ENCODE data around the gene GTF3A.

GTF3A gene

DNA sequence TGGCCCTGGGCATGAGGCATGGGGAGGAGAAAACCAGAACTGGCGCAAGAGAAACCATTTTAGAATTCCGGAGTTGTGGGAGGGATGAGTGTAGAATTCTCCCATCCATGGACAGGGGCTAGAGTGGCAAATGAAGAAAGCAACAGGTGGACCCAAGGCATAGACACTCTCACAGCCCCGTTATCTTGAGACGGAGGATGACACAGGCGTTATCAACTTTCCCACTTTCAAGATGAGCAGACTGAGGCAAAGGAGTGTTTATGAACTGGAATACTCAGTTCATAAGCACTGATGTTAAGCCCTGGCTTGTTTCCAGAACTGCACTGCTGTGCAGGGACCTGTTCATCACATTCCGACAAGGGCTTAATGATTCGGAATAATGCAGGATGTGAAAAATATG, 1.1 kb upstream of the GTF3A start:
- H3K14ac ChIP-seq (ENCODE audit: low read length): no peak overlapping the region
- no peak overlapping the region for H3K9ac ChIP-seq (ENCODE audit: low read length)
- peaks cover 4% of the 10 kb centered on the region for H3K79me2 ChIP-seq (ENCODE audit: control insufficient read depth, insufficient read depth, low read length, poor library complexity)
- peaks cover 9 to 15% of the 10 kb centered on the region in 2 experiments for H3K4me1 ChIP-seq (ENCODE audit: control insufficient read depth in 1 of 2, insufficient read depth in 2 of 2, low read length in 2 of 2)
- H2BK5ac ChIP-seq (ENCODE audit: low read depth, low read length, poor library complexity): no peak overlapping the region
- no peaks in the 10 kb centered on the region for H3K27me3 ChIP-seq (ENCODE audit: insufficient read depth, low read length)
- no peak overlapping the region for H3K4me2 ChIP-seq (ENCODE audit: low read length)
- no peak overlapping the region for H3K4ac ChIP-seq (ENCODE audit: low read depth, low read length)
- no peak overlapping the region for H3K18ac ChIP-seq (ENCODE audit: low read length)
- no peak overlapping the region for H4K91ac ChIP-seq (ENCODE audit: low read depth, low read length)
- no peak overlapping the region for H3K4me3 ChIP-seq (ENCODE audit: low read depth, low read length)
- no peak overlapping the region for H3K23ac ChIP-seq (ENCODE audit: low read length)
- no peak overlapping the region for H4K12ac ChIP-seq (ENCODE audit: low read depth, low read length)
- H3K9me3 ChIP-seq (ENCODE audit: insufficient read depth, low read depth, low read length): peaks cover 1% of the 10 kb centered on the region
- H2BK120ac ChIP-seq (ENCODE audit: insufficient read depth, low read length, poor library complexity): no peak overlapping the region
- H2AFZ ChIP-seq (ENCODE audit: insufficient read depth, low read length, poor library complexity): no peak overlapping the region
- H3K79me1 ChIP-seq (ENCODE audit: low read length): peaks cover 6% of the 10 kb centered on the region
- WGBS (ENCODE audit: extremely low coverage, insufficient coverage, insufficient read length): no CpG with 5 or more reads among the region's 7 CpGs
- H4K8ac ChIP-seq (ENCODE audit: low read depth, low read length): peak overlapping the region; percentile 23
- DNase-seq: no peak
- H3K27ac ChIP-seq (ENCODE audit: low read depth, low read length): no peak overlapping the region
- no peak overlapping the region for H2BK12ac ChIP-seq (ENCODE audit: low read length)
- no peak overlapping the region for H2AK5ac ChIP-seq (ENCODE audit: low read length)
- peaks cover 2 to 8% of the 10 kb centered on the region in 2 experiments for H3K36me3 ChIP-seq (ENCODE audit: control insufficient read depth in 1 of 2, insufficient read depth in 2 of 2, low read length in 2 of 2)

- WGBS (ENCODE audit: extremely low coverage, insufficient coverage, insufficient read length): no CpG with 5 or more reads among the region's 13 CpGs
- H3K9ac ChIP-seq (ENCODE audit: low read length): peak overlapping the region; percentile 18
Observed at GRCh38 chr13:27425158-27425917, 919 bp downstream of the GTF3A start.

DNA sequence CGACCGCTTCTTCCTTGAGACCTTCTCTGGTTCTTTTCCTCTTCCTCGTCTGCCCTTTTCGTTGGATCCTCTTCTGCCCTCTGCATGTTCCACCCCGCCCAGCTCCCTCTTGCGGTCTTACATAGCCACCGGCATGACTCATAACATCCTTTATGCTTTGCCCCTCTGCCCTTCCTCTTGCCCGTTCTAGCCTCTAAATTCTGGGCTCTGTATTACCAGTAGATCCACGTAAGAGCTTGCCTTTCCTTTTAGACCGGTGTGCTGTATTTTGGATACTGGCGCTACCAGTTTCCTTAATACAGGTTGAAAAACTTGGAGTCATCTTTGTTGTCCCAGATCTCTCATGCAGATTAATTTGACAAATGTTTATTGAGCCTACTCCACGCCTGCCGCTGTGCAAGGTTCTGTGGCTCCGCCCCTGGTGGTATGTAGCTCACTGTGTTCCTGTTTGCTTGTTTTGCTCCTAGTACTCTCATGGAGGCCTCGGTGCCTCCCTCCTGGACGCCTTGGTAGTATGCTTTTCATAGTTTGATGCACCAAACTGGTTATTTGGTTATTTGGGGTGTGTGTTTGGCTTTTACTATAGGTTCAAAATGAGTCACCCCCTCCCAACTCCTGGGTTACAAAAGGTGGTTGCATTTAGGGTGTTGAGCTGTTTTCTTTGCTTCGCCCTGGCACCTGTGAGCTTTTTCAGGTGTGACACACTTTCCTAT, 1.7 kb downstream of the GTF3A start:
- Histone ChIP-seq H3K14ac (ENCODE audit: low read length) (no peak overlapping the region), H2BK5ac (ENCODE audit: low read depth, low read length, poor library complexity) (no peak overlapping the region), H4K91ac (ENCODE audit: low read depth, low read length) (no peak overlapping the region), H3K4me3 (ENCODE audit: low read depth, low read length) (no peak overlapping the region), H3K9me3 (ENCODE audit: insufficient read depth, low read depth, low read length) (peaks cover 1% of the 10 kb centered on the region), H3K27me3 (ENCODE audit: insufficient read depth, low read length) (no peaks in the 10 kb centered on the region), H3K4me1 (ENCODE audit: control insufficient read depth in 1 of 2, insufficient read depth in 2 of 2, low read length in 2 of 2) (peaks cover 9 to 15% of the 10 kb centered on the region in 2 experiments), H3K18ac (ENCODE audit: low read length) (no peak overlapping the region), H2AFZ (ENCODE audit: insufficient read depth, low read length, poor library complexity) (no peak overlapping the region), H3K4me2 (ENCODE audit: low read length) (peak overlapping the region; percentile 86), H3K79me2 (ENCODE audit: control insufficient read depth, insufficient read depth, low read length, poor library complexity) (peaks cover 4% of the 10 kb centered on the region), H3K23ac (ENCODE audit: low read length) (no peak overlapping the region), H4K12ac (ENCODE audit: low read depth, low read length) (no peak overlapping the region), H2BK12ac (ENCODE audit: low read length) (no peak overlapping the region), H4K8ac (ENCODE audit: low read depth, low read length) (no peak overlapping the region), H2BK120ac (ENCODE audit: insufficient read depth, low read length, poor library complexity) (no peak overlapping the region), H3K36me3 (ENCODE audit: control insufficient read depth in 1 of 2, insufficient read depth in 2 of 2, low read length in 2 of 2) (peaks cover 6 to 17% of the 10 kb centered on the region in 2 experiments), H3K9ac (ENCODE audit: low read length) (no peak overlapping the region), H3K4ac (ENCODE audit: low read depth, low read length) (no peak overlapping the region), H2AK5ac (ENCODE audit: low read length) (no peak overlapping the region), H3K27ac (ENCODE audit: low read depth, low read length) (no peak overlapping the region), H3K79me1 (ENCODE audit: low read length) (peaks cover 6% of the 10 kb centered on the region)
- peak; percentile 31 to 71 for DNase-seq
- no CpG with 5 or more reads among the region's 17 CpGs for WGBS (ENCODE audit: extremely low coverage, insufficient coverage, insufficient read length)

More at GRCh38 chr13:27425158-27425917, 919 bp downstream of the GTF3A start:
- peaks cover 6% of the 10 kb centered on the region for H3K79me1 ChIP-seq (ENCODE audit: low read length)
- no peak overlapping the region for H3K4ac ChIP-seq (ENCODE audit: low read depth, low read length)
- peaks cover 6 to 15% of the 10 kb centered on the region in 2 experiments for H3K36me3 ChIP-seq (ENCODE audit: control insufficient read depth in 1 of 2, insufficient read depth in 2 of 2, low read length in 2 of 2)
- H3K23ac ChIP-seq (ENCODE audit: low read length): no peak overlapping the region
- peak overlapping the region; percentile 81 for H3K4me3 ChIP-seq (ENCODE audit: low read depth, low read length)
- H3K18ac ChIP-seq (ENCODE audit: low read length): no peak overlapping the region
- H3K79me2 ChIP-seq (ENCODE audit: control insufficient read depth, insufficient read depth, low read length, poor library complexity): peaks cover 4% of the 10 kb centered on the region
- H4K91ac ChIP-seq (ENCODE audit: low read depth, low read length): no peak overlapping the region
- H4K8ac ChIP-seq (ENCODE audit: low read depth, low read length): no peak overlapping the region
- H3K27ac ChIP-seq (ENCODE audit: low read depth, low read length): no peak overlapping the region
- peaks cover 1% of the 10 kb centered on the region for H3K9me3 ChIP-seq (ENCODE audit: insufficient read depth, low read depth, low read length)
- peak overlapping the region; percentile 86 for H3K4me2 ChIP-seq (ENCODE audit: low read length)
- no peak overlapping the region for H2AK5ac ChIP-seq (ENCODE audit: low read length)
- H3K27me3 ChIP-seq (ENCODE audit: insufficient read depth, low read length): no peaks in the 10 kb centered on the region
- H3K14ac ChIP-seq (ENCODE audit: low read length): peak overlapping the region; percentile 19
- DNase-seq: peak in 1 of 2 donors; percentile 35
- no peak overlapping the region for H2BK120ac ChIP-seq (ENCODE audit: insufficient read depth, low read length, poor library complexity)
- no peak overlapping the region for H2BK5ac ChIP-seq (ENCODE audit: low read depth, low read length, poor library complexity)
- H3K4me1 ChIP-seq (ENCODE audit: control insufficient read depth in 1 of 2, insufficient read depth in 2 of 2, low read length in 2 of 2): peaks cover 9 to 15% of the 10 kb centered on the region in 2 experiments
- no peak overlapping the region for H4K12ac ChIP-seq (ENCODE audit: low read depth, low read length)
- H2AFZ ChIP-seq (ENCODE audit: insufficient read depth, low read length, poor library complexity): no peak overlapping the region
- no peak overlapping the region for H2BK12ac ChIP-seq (ENCODE audit: low read length)

DNA sequence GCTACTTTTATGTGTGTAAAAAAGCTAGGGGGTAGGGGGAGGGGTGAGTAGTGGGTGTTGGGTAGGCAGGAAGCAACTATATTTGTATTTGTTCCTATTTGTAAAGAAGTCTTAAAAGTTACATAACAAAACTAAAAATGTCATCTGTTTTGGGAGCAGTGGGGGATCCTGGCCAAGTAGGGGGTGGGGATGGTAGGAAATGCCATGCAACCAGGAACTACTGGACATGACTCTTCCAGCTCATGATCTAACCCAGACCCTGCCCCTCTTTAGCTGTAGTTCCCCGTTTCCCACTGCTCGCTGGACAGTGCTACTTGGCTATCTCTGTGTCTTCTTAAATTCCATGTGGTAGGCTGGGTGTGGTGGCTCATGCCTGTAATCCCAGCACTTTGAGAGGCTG, 3.2 kb downstream of the GTF3A start:
- Histone ChIP-seq H2BK5ac (ENCODE audit: low read depth, low read length, poor library complexity) (no peak overlapping the region), H2BK120ac (ENCODE audit: insufficient read depth, low read length, poor library complexity) (no peak overlapping the region), H3K4me2 (ENCODE audit: low read length) (no peak overlapping the region), H3K9ac (ENCODE audit: low read length) (no peak overlapping the region), H3K18ac (ENCODE audit: low read length) (no peak overlapping the region), H3K27ac (ENCODE audit: low read depth, low read length) (no peak overlapping the region), H4K12ac (ENCODE audit: low read depth, low read length) (no peak overlapping the region), H3K4me3 (ENCODE audit: low read depth, low read length) (no peak overlapping the region), H3K9me3 (ENCODE audit: insufficient read depth, low read depth, low read length) (peaks cover 1% of the 10 kb centered on the region), H3K79me1 (ENCODE audit: low read length) (peaks cover 6% of the 10 kb centered on the region), H2AK5ac (ENCODE audit: low read length) (no peak overlapping the region), H2BK12ac (ENCODE audit: low read length) (no peak overlapping the region), H4K91ac (ENCODE audit: low read depth, low read length) (no peak overlapping the region), H3K4me1 (ENCODE audit: control insufficient read depth in 1 of 2, insufficient read depth in 2 of 2, low read length in 2 of 2) (peaks cover 9 to 15% of the 10 kb centered on the region in 2 experiments), H4K8ac (ENCODE audit: low read depth, low read length) (no peak overlapping the region), H3K79me2 (ENCODE audit: control insufficient read depth, insufficient read depth, low read length, poor library complexity) (peaks cover 4% of the 10 kb centered on the region), H3K27me3 (ENCODE audit: insufficient read depth, low read length) (no peaks in the 10 kb centered on the region), H3K36me3 (ENCODE audit: control insufficient read depth in 1 of 2, insufficient read depth in 2 of 2, low read length in 2 of 2) (peaks cover 11 to 23% of the 10 kb centered on the region in 2 experiments), H3K23ac (ENCODE audit: low read length) (no peak overlapping the region), H3K14ac (ENCODE audit: low read length) (no peak overlapping the region), H3K4ac (ENCODE audit: low read depth, low read length) (no peak overlapping the region), H2AFZ (ENCODE audit: insufficient read depth, low read length, poor library complexity) (no peak overlapping the region)
- WGBS (ENCODE audit: extremely low coverage, insufficient coverage, insufficient read length): no CpG with 5 or more reads among the region's 2 CpGs
- no peak for DNase-seq

All from trophoblast cell (in vitro differentiated cells and primary cell).